HepG2 (cell line): ENCODE data around the gene TCAP. TPM values are rescaled to one million over a fixed set of nuclear protein-coding genes. Genes with fewer than 3 reads are reported as not detected.

Experiments
- ATF7 ChIP-seq, 2 experiments: fragments of 450-650 bp in 1 of 2; sonication (generic) in 1 of 2; formaldehyde crosslinking in 1 of 2; IDR thresholded peaks; 2 replicates each; pipeline versions ENCODE4 v1.4.0 to v1.6.1; 2016 to 2020; ENCODE audit warnings: antibody characterized with exemption in 1 of 2, mild to moderate bottlenecking in 1 of 2, missing genetic modification reagents in 1 of 2
- CEBPG ChIP-seq: IDR thresholded peaks from 2 replicates; pipeline ENCODE4 v1.6.1; 2016
- ELK4 ChIP-seq: sonication (generic); formaldehyde crosslinking; IDR thresholded peaks from 2 replicates; pipeline ENCODE4 v1.9.0; 2021; ENCODE audit warnings: missing genetic modification reagents, borderline replicate concordance
- FOXC1 ChIP-seq: sonication (generic); formaldehyde crosslinking; IDR thresholded peaks from 2 replicates; pipeline ENCODE4 v1.8.0; 2022; ENCODE audit warnings: mild to moderate bottlenecking, missing genetic modification reagents, borderline replicate concordance
- THAP7 ChIP-seq: sonication (generic); formaldehyde crosslinking; IDR thresholded peaks from 2 replicates; pipeline ENCODE4 v1.8.1; 2023; ENCODE audit warnings: mild to moderate bottlenecking, missing genetic modification reagents
- ZBTB7B ChIP-seq: sonication (generic); formaldehyde crosslinking; IDR thresholded peaks from 2 replicates; pipeline ENCODE4 v1.4.0; 2020; ENCODE audit warnings: missing genetic modification reagents
- ZNF407 ChIP-seq: sonication (generic); formaldehyde crosslinking; IDR thresholded peaks from one replicate; pipeline ENCODE4 v1.5.1; 2020; ENCODE audit warnings: mild to moderate bottlenecking, missing genetic modification reagents; ENCODE audit errors: not compliant biosample characterization
- ZNF512B ChIP-seq: sonication (generic); formaldehyde crosslinking; IDR thresholded peaks from 2 replicates; pipeline ENCODE4 v1.5.1; 2020; ENCODE audit warnings: missing genetic modification reagents, mild to moderate bottlenecking, borderline replicate concordance
- ZNF784 ChIP-seq: sonication (generic); formaldehyde crosslinking; IDR thresholded peaks from 2 replicates; pipeline ENCODE4 v1.5.1; 2020; ENCODE audit warnings: missing genetic modification reagents, mild to moderate bottlenecking, borderline replicate concordance
- polyA plus RNA-seq, 8 experiments: library from polyadenylated mRNA; depleted of rRNA in 3 of 8; stranded (reverse) in 7 of 8; unstranded in 1 of 8; fragments of >200 nt; fragmentation: Illumina TruSeq in 4 of 8; extraction: Trizol in 4 of 8; gene quantifications; 2 replicates each; pipeline versions ENCODE4 v1.2.1 to v1.2.3, GENCODE V29; 2011 to 2016; ENCODE audit warnings: low read depth in 4 of 8, missing spikeins in 1 of 8, mixed read lengths in 1 of 8; ENCODE audit not compliant: insufficient read depth in 1 of 8
- total RNA-seq, 5 experiments: library from RNA; depleted of rRNA; stranded (reverse); fragments of >200 nt; fragmentation: Illumina TruSeq; extraction: Trizol; gene quantifications; 2 replicates each; pipeline ENCODE4 v1.2.3, GENCODE V29; 2016; ENCODE audit warnings: low read depth in 1 of 5
- TF ChIP-seq, protein P1 (sequence below): sonication (generic); formaldehyde crosslinking; IDR thresholded peaks from 2 replicates; pipeline ENCODE4 v1.4.0; 2020; ENCODE audit warnings: mild to moderate bottlenecking, low read depth, missing genetic modification reagents

TCAP gene
- total and polyA plus RNA-seq, 2 of the 13 experiments (the other 11 are each of a cell fraction or from before 2014, with no cell fraction given): 0.24 to 0.65 TPM

- peak; percentile 63 for TF ChIP-seq ZNF407 (CRISPR knock-in tag)
- TF ChIP-seq ATF7 (IDR thresholded peaks at IDR 0.05): no peak
- TF ChIP-seq ATF7 (CRISPR knock-in tag; IDR thresholded peaks at IDR 0.05): 0 out of 2 replicates have a peak, but pooled peaks have one; percentile 13
- TF ChIP-seq, protein P1, sequence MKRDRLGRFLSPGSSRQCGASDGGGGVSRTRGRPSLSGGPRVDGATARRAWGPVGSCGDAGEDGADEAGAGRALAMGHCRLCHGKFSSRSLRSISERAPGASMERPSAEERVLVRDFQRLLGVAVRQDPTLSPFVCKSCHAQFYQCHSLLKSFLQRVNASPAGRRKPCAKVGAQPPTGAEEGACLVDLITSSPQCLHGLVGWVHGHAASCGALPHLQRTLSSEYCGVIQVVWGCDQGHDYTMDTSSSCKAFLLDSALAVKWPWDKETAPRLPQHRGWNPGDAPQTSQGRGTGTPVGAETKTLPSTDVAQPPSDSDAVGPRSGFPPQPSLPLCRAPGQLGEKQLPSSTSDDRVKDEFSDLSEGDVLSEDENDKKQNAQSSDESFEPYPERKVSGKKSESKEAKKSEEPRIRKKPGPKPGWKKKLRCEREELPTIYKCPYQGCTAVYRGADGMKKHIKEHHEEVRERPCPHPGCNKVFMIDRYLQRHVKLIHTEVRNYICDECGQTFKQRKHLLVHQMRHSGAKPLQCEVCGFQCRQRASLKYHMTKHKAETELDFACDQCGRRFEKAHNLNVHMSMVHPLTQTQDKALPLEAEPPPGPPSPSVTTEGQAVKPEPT (CRISPR knock-in tag): peak; percentile 85; the same call in 1 of the 2 replicates
- no peak for TF ChIP-seq THAP7 (CRISPR knock-in tag)
- peak; percentile 89 for TF ChIP-seq FOXC1 (CRISPR knock-in tag)
- TF ChIP-seq ZBTB7B (CRISPR knock-in tag): peak; percentile 88
- no peak for TF ChIP-seq CEBPG
- TF ChIP-seq ELK4 (CRISPR knock-in tag): no peak
- no peak for TF ChIP-seq ZNF512B (CRISPR knock-in tag)
- TF ChIP-seq ZNF784: peak; percentile 88; the same call in 1 of the 2 replicates
Measured at GRCh38 chr17:39671651-39672521, 6.7 kb downstream of the TCAP start (continued).
